NCI-H2196 (cell line): ENCODE results near the gene POTEE.
"Not testable (repeated sequence)": the region's sequence is repeated elsewhere in the genome, so short reads cannot be mapped to it uniquely, and the experiment has no call there.

Source experiments
- DNase-seq: peaks from one replicate; lab custom pipeline; 2025; ENCODE audit not compliant: unreplicated experiment; lab: John Stamatoyannopoulos, UW

POTEE gene

DNA sequence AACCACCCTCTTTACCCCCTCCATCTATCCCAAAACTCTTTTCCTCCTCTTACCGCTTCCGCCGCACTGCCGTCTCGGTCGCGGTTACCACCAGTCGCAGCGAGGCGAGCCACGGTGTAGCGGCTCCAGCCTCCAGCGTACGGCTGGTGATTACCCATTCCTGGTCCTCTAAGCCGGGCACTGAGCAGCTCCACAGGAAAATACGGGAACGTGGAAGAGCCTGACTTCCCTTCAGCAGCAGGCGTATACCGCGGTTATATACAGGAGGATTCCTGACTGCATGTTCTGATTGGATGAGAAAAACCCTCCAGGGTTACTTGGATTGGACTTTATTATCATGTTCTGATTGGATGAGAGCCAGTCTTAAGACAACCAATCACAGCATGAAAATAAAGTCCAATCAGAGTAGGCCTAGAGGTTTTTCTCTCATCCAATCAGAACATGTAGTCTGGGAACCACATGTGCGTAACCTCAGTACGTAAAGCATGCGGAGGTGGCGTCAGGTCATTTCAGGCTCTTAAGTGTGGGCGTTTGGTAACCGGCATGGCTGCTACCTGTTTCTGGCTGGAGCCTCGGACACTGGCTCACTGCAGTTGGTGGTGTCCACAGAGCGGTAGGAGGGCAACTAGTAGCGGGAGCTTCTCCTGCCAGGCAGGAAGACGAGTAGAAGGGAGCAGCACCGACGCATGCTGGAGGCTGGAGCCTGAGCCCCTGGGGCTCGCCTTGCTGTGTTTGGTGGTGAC is at the start of gene POTEE:
POTEE (plus strand) TSS at position 507 of the 743 bp plus-strand sequence. CDS start 8,867 bp downstream, outside the sequence.
- not testable (repeated sequence) for DNase-seq

DNA sequence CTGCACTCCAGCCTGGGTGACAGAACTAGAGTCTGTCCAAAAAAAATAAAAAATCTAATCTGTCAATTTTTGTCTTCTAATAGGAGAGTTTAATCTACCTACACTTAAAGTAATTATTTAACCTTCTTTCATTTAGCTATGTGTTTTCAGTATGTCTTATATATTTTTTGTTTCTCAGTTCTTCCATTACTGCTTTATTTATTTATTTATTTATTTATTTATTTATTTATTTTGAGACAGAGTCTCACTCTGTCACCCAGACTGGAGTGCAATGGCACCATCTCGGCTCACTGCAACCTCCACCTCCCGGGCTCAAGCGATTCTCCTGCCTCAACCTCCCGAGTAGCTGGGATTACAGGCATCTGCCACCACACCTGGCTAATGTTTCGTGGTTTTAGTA is 43.8 kb upstream of the POTEE start:
- not testable (repeated sequence) for DNase-seq

- no peak for DNase-seq
Observed at GRCh38 chr2:131168538-131168937, 40.8 kb upstream of the POTEE start.

DNA sequence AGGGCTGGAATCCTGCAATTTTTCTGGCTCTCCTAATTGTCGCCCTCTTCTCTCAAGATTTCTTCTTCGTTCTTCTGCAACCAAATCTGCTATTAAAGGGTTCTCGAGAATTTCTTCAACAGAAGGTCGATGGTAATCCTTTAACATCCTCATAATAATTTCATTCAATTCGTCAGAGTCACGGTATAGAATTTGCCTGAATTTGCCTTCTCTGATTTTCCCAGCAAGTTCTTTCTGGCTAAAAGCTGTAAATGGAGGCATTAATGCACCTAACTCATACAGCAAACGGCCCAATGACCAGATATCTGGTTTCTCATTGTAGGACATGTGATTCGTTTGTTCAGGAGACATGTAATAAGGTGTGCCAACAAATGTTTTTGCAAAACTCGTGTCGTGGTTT is 31.3 kb upstream of the POTEE start:
- not testable (repeated sequence) for DNase-seq

GRCh38 chr2:131178721-131179418 is 30.5 kb upstream of the POTEE start:
- DNase-seq = not testable (repeated sequence)

DNA sequence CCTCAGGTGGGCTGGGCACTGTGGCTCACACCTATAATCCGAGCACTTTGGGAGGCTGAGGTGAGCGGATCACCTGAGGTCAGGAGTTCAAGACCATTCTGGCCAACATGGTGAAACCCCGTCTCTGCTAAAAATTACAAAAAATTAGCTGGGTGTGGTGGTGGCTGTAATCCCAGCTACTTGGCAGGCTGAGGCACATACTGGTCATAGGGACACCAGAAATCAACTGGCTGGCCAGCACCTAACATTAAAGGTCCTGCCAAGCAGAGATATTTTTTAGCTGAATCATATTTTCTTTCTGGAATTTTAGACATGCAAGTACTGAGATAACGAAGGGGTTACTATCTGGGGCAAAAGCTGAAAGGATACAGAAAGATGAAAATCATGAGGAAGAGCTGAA is 27.9 kb upstream of the POTEE start:
- DNase-seq = not testable (repeated sequence)

DNA sequence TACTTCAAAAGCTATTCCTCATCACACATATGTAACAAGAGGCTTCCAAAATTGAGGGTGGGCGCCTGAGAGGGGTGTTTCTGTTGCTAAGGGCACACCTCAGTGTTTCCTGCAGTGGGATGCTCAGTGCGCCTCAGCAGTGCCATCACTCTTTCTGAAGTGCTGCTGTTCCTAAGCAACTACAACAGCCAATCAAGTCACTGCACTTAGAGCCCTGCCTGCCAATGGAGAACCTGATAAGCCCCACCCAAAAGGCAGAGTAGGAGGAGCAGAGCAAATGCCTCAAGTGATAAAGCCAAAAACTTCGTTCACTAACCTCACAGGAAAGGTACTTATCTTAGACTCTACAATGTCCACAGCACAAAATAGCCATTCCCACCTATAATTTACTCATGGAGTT is 15.9 kb upstream of the POTEE start:
- not testable (repeated sequence) for DNase-seq

DNA sequence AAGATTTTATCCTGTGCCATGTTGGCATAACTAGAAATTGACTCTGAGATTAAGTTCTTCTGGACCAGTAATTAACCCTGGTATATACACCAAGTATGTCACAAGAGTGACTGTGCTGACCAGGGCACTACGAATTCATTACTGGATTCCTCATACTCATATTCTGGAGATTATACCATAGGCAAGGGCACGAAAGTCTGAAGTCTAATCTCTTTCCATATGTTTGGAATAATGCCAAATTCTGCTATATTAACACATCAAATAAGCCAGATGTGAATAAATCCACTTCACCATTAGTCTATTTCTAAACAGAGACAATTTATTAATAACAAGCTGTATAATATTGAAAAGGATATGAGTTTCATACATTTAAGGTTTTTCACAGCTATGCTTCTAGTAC is 13.2 kb upstream of the POTEE start:
- not testable (repeated sequence) for DNase-seq

DNA sequence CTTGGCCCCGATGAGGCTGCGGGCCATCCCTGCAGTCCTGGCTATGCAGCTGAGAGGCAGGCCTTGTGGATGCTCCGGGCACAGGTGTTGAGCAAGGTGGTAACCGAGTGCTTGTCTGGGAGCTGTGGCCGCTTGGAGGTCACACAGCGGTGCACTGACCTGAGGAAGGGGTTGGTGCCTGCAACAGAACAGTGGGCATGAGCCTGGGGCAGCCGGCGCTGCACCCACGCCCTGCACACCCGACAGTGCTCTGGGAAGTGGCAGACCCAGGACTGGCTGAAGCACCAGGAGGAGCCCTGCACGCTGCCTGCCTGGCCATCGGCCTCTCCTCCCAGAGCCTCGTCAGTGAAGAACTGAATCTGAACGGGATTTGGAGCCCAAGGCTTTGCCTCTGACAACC is 8.2 kb upstream of the POTEE start:
- DNase-seq = no peak

DNA sequence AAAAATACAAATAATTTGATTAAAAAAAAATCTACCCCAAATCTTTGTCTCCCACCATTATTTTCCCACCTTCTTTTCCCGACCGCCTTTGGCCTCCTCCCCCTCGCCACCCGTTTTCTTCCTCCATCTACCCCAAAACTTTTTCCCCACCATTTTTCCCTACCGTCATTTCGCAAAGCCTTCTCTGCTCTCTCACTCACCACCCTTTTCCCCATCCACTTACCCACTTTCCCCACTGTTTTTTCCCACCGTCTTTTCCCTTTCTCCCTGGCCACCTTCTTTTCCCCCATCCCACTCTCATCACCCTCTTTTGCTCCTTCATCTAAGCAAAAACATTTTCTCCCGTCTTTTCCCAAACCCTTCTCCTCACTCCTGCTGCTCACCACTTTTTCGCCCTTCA is 1.5 kb upstream of the POTEE start:
- DNase-seq = not testable (repeated sequence)

DNA sequence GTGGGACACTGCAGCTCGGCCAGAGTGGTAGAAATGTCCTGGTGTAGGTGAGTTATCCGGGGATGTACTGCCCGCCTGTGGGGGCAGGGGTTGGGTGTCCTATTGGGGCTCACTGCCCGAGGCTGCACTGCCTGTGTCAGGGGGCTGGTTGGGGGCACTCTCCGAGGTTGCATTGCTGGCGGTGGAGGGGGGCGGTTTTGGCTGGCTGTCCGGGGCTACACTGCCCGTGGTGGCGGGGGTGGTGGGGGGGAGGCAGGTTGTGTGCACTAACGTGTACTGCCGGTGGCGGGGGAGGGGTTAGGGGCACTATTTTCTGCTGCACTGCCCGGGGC is 403 bp downstream of the POTEE start:
- DNase-seq = not testable (repeated sequence)

DNA sequence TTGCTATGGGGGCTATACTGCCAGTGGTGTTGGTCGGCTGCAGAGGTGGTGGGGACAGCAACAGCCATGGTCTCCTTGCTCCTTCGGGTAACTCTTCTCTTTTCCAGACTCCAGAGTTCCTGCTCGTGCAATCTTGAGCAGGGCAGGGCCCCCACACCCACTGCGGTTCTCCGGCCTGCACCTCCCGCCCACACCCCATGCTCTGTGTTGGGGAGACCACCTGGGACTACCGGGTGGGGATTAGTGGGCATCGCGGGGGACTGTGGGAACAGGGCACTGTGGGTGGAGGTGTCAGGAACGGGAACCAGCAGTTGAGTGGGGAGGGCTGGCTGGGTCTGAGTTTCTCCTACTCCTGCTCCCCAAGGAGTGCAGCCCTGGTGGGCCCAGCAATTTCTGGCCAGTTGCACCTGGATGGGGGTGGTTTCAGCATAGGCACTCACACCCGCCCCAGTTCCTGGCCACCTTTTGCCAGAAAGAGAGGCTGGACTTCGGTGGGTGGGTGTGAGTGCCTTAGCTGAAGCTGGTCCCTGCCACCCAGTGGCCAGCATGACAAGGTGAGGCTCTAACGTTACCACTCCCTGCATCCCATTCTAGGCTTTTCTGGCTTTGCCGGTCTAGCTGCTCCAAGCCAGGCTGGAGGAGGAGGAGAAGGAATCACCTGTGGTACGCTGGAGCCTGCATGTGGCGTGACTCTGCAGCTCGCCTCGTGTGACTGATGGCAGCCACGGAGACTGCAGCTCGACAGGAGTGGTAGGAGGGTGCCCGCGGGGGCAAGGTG is 1.3 kb downstream of the POTEE start:
- DNase-seq = not testable (repeated sequence)

- not testable (repeated sequence) for DNase-seq
Observed at GRCh38 chr2:131217238-131217986, 8.1 kb downstream of the POTEE start.

GRCh38 chr2:131235543-131236449 is 26.5 kb downstream of the POTEE start:
- DNase-seq = not testable (repeated sequence)
